Caco-2 (cell line): ENCODE data around the gene C15orf39. TPM values are rescaled to one million over a fixed set of nuclear protein-coding genes. Genes with fewer than 3 reads are reported as not detected.

Experiments used
- BruUV-seq: library from RNA; stranded (reverse); fragments of 400-500 nt; replicated peaks from 2 replicates; lab custom pipeline; 2021; lab: Mats Ljungman, UMichigan
- CTCF ChIA-PET: fragments of 300-600 bp; sonication (Branson Sonifier 250); formaldehyde crosslinking; loops from one replicate; lab custom pipeline; 2022; ENCODE audit warnings: antibody characterized with exemption; lab: Charles Lee
- POLR2A ChIA-PET: fragments of 300-600 bp; sonication (Branson Sonifier 250); formaldehyde crosslinking; loops from one replicate; lab custom pipeline; 2022; ENCODE audit warnings: antibody characterized with exemption; lab: Charles Lee
- DNase-seq, 2 experiments: peaks; one replicate each; pipeline versions ENCODE4 v3.0.0 to v3.0.0-alpha.2; 2020 to 2022
- H3K27me3 ChIP-seq: replicated peaks from 2 replicates; pipeline ENCODE4 v1.6.0; 2011; ENCODE audit warnings: low read length; ENCODE audit not compliant: control insufficient read depth, insufficient read depth
- H3K36me3 ChIP-seq: 2 replicates; pipeline ENCODE4 v1.5.1; 2011; ENCODE audit warnings: low read length; ENCODE audit not compliant: control insufficient read depth, insufficient read depth
- H3K4me1 ChIP-seq: fragments of 250-450 bp; sonication (Bioruptor Pico); 2 replicates; pipeline ENCODE4 v1.5.1; 2020; ENCODE audit warnings: mild to moderate bottlenecking
- H3K4me3 ChIP-seq: 2 replicates; pipeline ENCODE4 v1.5.1; 2011; ENCODE audit warnings: low read depth, mild to moderate bottlenecking, control low read depth, low read length
- H3K9me3 ChIP-seq: fragments of 250-450 bp; sonication (Bioruptor Pico); 2 replicates; pipeline ENCODE4 v1.5.1; 2020; ENCODE audit warnings: mild to moderate bottlenecking, moderate library complexity
- H3K27ac Mint-ChIP-seq: one replicate; pipeline ENCODE4 v1.8.0; 2022; ENCODE audit warnings: mixed read lengths; ENCODE audit not compliant: unreplicated experiment
- H3K27me3 Mint-ChIP-seq: one replicate; pipeline ENCODE4 v1.8.0; 2022; ENCODE audit warnings: mixed read lengths; ENCODE audit not compliant: insufficient read depth, unreplicated experiment
- H3K36me3 Mint-ChIP-seq: one replicate; pipeline ENCODE4 v1.8.0; 2022; ENCODE audit warnings: mild to moderate bottlenecking, mixed read lengths; ENCODE audit not compliant: insufficient read depth, unreplicated experiment
- H3K4me1 Mint-ChIP-seq: one replicate; pipeline ENCODE4 v1.8.0; 2022; ENCODE audit warnings: low read depth, mixed read lengths; ENCODE audit not compliant: unreplicated experiment
- H3K4me3 Mint-ChIP-seq: one replicate; pipeline ENCODE4 v1.8.0; 2022; ENCODE audit warnings: mild to moderate bottlenecking, moderate library complexity, mixed read lengths; ENCODE audit not compliant: unreplicated experiment
- H3K9me3 Mint-ChIP-seq: one replicate; pipeline ENCODE4 v1.8.0; 2022; ENCODE audit warnings: mixed read lengths; ENCODE audit not compliant: unreplicated experiment
- intact Hi-C: fragments of 100-400 bp; cut with micrococcal nuclease; formaldehyde crosslinking; loops from one replicate; pipeline ENCODE4 v1.10.0; 2022; ENCODE audit not compliant: unreplicated experiment
- total RNA-seq: library from RNA; stranded (reverse); gene quantifications from 2 replicates; pipeline ENCODE4 v1.2.3, GENCODE V29; 2022
- TF ChIP-seq, protein P1 (sequence below), 2 experiments: fragments of 200-600 bp in 1 of 2; IDR thresholded peaks; 1 replicate in 1 of 2; 2 replicates in 1 of 2; pipeline versions ENCODE4 v1.5.1 to v1.8.0; 2011 to 2022; ENCODE audit warnings: antibody characterized with exemption in 1 of 2, control low read depth in 1 of 2, inconsistent platforms in 1 of 2, low read depth in 1 of 2, low read length in 1 of 2, mild to moderate bottlenecking in 1 of 2, moderate library complexity in 1 of 2; ENCODE audit not compliant: insufficient read depth in 1 of 2, severe bottlenecking in 1 of 2, unreplicated experiment in 1 of 2

C15orf39 gene
- total RNA-seq, 1 experiment from 2014 or later = 48.2 TPM

DNA sequence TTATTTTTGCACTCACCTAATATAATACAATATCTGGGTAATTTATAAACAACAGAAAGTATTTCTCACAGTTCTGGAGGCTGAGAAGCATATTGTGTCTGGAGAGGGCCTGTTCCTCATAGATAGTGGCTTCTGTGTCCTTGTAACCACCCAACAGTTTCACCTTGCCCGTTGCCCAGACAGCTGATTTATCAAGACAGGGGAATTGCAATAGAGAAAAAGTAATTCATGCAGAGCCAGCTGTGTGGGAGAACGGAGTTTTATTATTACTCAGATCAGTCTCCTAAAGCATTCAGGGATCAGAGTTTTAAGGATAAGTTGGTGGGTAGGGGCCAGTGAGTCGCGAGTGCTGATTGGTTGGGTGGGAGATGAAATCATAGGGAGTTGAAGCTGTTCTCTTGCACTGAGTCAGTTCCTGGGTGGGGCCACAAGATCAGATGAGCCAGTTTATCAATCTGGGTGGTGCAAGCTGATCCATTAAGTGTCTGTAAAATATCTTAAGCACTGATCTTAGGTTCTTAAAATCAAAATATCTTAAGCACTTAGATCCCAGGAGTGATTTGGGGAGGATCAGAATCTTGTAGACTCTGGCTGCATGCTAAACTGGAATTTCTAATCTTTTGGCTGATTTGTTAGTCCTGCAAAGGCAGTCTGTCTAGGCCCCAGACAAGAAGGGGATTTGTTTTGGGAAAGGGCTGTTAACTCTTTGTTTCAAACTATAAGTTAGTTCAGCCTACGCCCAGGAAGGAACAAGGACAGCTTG, 33.9 kb upstream of the C15orf39 start:
- no peaks in the 10 kb centered on the region for H3K36me3 ChIP-seq
- Mint-ChIP-seq H3K36me3 (no peaks in the 10 kb centered on the region), H3K27me3 (no peaks in the 10 kb centered on the region), H3K27ac (no peak overlapping the region), H3K4me3 (no peak overlapping the region), H3K4me1 (no peaks in the 10 kb centered on the region), H3K9me3 (peaks cover 16% of the 10 kb centered on the region)
- peaks cover 8% of the 10 kb centered on the region for H3K4me1 ChIP-seq
- CTCF ChIA-PET = no interaction called here
- TF ChIP-seq, protein P1, sequence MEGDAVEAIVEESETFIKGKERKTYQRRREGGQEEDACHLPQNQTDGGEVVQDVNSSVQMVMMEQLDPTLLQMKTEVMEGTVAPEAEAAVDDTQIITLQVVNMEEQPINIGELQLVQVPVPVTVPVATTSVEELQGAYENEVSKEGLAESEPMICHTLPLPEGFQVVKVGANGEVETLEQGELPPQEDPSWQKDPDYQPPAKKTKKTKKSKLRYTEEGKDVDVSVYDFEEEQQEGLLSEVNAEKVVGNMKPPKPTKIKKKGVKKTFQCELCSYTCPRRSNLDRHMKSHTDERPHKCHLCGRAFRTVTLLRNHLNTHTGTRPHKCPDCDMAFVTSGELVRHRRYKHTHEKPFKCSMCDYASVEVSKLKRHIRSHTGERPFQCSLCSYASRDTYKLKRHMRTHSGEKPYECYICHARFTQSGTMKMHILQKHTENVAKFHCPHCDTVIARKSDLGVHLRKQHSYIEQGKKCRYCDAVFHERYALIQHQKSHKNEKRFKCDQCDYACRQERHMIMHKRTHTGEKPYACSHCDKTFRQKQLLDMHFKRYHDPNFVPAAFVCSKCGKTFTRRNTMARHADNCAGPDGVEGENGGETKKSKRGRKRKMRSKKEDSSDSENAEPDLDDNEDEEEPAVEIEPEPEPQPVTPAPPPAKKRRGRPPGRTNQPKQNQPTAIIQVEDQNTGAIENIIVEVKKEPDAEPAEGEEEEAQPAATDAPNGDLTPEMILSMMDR (IDR thresholded peaks at IDR 0.05; ENCODE audit: insufficient read depth in 1 of 2, low read depth in 1 of 2, low read length in 1 of 2, severe bottlenecking in 1 of 2, unreplicated experiment in 1 of 2) = no peak
- no peak overlapping the region for H3K4me3 ChIP-seq
- POLR2A ChIA-PET = interaction anchor here (0.7 kb wide), 1 partner anchor 138 kb away, joined by 3 read pairs; no protein-coding TSS in a partner anchor
- H3K27me3 ChIP-seq = no peaks in the 10 kb centered on the region
- no peak for DNase-seq
- peaks cover 20% of the 10 kb centered on the region for H3K9me3 ChIP-seq
- intact Hi-C loops = no loop called here
- BruUV-seq = no TSS peak

DNA sequence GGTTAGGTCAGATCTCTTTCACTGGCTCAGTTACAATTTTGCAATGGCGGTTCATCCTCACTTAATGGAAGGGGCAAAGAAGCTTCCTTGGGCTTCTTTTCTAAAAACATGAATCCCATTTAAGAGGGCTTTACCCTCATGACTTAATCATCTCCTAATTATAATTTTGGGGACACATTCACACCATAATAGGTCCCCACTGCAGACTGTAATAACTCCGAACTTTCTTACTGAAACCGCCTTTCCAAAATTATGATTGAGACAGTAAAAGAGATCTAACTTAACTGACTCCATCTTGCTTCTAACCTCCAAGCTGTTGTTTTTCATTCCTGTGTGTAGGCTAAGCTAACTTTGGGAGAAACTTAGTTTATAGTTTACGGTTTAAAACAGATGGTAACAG, 33.3 kb upstream of the C15orf39 start:
- TF ChIP-seq, protein P1 (IDR thresholded peaks at IDR 0.05; ENCODE audit: insufficient read depth in 1 of 2, low read depth in 1 of 2, low read length in 1 of 2, severe bottlenecking in 1 of 2, unreplicated experiment in 1 of 2) = no peak
- no peaks in the 10 kb centered on the region for H3K27me3 ChIP-seq
- Mint-ChIP-seq H3K4me3 (no peak overlapping the region), H3K4me1 (no peaks in the 10 kb centered on the region), H3K27me3 (no peaks in the 10 kb centered on the region), H3K9me3 (peaks cover 16% of the 10 kb centered on the region), H3K36me3 (no peaks in the 10 kb centered on the region), H3K27ac (no peak overlapping the region)
- intact Hi-C loops = no loop called here
- H3K4me3 ChIP-seq = no peak overlapping the region
- no TSS peak for BruUV-seq
- peaks cover 20% of the 10 kb centered on the region for H3K9me3 ChIP-seq
- DNase-seq = no peak
- CTCF ChIA-PET = no interaction called here
- POLR2A ChIA-PET = no interaction called here
- H3K4me1 ChIP-seq = peaks cover 2% of the 10 kb centered on the region
- no peaks in the 10 kb centered on the region for H3K36me3 ChIP-seq

DNA sequence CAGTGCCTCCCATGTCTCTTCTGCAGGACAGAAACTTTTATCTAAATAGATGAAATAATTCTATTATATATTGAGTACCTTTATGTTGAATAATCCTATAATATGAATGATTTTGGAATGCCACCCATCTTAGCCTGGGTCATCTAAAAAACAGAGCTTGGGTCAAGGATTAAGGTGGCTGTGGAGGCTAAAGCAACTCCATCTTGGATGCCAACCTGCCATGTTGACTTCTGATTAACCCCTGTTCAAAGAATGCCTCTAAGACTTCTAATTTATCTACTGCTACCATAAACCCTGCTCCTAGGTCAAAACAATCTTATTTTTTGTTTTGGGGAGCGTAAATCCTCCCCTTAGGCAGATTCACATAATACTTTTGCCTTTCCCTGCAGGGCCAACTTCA, 31.5 kb upstream of the C15orf39 start:
- TF ChIP-seq, protein P1 (IDR thresholded peaks at IDR 0.05; ENCODE audit: insufficient read depth in 1 of 2, low read depth in 1 of 2, low read length in 1 of 2, severe bottlenecking in 1 of 2, unreplicated experiment in 1 of 2) = no peak
- Mint-ChIP-seq H3K27ac (no peak overlapping the region), H3K4me3 (no peak overlapping the region), H3K4me1 (no peaks in the 10 kb centered on the region), H3K9me3 (peaks cover 16% of the 10 kb centered on the region), H3K36me3 (no peaks in the 10 kb centered on the region), H3K27me3 (no peaks in the 10 kb centered on the region)
- no peak for DNase-seq
- no peaks in the 10 kb centered on the region for H3K27me3 ChIP-seq
- peaks cover 20% of the 10 kb centered on the region for H3K9me3 ChIP-seq
- H3K36me3 ChIP-seq = no peaks in the 10 kb centered on the region
- H3K4me3 ChIP-seq = no peak overlapping the region
- ChIA-PET POLR2A (no interaction called here), CTCF (no interaction called here)
- intact Hi-C loops = no loop called here
- H3K4me1 ChIP-seq = no peaks in the 10 kb centered on the region
- no TSS peak for BruUV-seq
